ENCODE results near the gene MOB3A.

MOB3A gene

DNA sequence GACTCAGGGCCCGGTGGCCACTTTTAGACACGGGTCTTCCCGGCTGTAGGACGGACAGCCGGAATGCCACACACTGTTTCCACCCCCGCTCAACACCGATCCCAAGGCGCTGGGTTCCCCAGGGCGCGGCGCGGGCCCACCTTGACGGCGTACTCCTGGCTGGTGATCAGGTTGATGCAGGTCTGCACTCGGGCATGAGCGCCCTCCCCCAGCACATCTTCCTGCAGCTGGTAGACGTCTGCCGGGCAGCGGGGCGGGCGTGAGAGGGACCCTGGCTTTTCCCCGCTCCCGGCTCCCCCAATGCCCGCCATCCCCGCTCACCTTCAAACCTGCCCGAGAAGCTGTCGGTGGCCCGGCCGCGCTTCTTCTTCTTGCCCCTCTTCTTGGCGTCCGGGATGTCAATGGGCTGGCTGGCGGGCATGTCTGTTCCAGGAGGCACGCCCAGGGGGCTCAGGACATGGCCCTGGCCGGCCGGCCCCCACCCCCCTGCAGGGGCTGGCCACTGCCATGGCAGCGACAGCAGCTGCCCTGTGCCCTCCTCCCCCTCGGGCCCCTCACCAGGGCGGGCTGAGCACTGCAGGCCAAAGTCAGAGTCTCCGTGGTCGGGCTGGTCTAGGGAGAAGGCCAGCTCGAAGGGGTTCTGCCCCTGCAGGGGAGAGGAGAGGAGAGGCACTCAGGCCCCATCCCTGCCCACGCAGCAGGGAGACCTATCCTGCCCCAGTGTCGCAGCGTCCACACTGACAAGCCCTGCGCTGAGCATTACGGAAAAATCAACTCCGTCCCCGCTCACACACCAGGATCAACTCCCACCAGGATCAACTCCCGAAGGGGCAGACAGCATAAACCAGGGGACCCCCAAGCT, 49.8 kb downstream of the MOB3A start:
- DNase-seq (ENCODE audit: low spot score), result no peak

DNA sequence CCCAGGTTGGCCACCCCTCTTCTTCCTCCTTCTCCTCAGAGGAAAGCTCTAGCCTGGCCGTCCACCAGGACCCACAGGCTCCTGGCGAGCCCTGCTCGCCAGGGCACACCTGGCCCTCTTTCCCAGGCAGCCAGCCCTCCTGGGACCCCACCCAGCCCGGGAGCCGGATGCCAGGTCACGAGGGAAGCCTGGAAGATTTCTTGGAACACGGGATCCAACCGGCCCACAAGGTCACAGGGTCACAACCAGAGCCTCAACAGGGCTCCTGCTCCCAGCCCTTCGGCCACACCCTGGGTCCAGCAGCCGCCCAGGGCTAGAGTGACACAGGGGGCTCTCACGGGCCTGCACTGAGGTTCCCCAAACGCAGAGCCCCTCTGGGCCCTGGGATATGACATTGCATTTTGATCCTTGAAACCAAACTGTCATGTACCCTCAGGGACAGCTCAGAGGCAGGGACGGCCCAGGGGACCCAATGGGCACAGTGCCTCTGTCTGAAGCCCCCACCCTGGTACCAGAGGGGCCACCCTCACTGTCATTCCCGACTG, 50.6 kb downstream of the MOB3A start:
- no peak for DNase-seq (ENCODE audit: low spot score)

DNA sequence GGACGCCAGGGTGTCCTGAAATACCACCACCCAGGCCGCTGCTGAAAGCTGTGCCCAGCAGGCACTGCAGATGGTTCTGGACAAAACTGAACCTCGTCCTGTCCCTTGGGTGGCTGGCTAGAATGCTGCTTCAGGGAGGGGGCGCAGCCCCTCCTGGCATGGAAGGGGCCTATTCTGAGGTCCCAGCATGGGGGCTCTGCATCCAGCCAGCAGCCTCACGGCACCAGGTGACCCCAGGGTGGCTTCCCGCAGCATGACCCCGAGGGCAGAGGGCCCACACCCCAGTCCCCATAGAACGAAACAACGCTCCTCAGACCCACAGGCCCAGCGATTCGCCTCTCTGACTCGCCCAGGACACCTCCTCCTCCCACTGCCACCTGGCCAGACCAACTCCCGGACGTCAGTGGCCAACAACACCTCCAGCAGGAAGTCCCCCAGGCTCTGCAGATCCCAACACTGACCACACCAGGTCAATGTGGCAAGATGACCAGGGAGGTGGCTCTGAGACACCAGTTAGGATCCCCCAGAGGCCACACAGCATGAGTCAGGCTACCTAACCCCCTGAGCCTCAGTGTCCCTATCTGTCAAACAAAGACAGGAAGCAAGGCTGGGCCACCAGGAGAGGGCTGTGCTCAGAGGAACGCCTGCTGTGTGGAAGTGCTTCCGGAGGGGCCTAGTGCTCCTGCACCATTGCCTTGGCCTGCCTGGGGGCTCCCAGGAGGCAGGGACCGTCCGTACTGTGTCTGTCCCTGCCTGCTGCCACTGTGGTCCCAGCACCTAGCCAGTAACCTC, 51.2 kb downstream of the MOB3A start:
- DNase-seq (ENCODE audit: low spot score), result no peak

DNA sequence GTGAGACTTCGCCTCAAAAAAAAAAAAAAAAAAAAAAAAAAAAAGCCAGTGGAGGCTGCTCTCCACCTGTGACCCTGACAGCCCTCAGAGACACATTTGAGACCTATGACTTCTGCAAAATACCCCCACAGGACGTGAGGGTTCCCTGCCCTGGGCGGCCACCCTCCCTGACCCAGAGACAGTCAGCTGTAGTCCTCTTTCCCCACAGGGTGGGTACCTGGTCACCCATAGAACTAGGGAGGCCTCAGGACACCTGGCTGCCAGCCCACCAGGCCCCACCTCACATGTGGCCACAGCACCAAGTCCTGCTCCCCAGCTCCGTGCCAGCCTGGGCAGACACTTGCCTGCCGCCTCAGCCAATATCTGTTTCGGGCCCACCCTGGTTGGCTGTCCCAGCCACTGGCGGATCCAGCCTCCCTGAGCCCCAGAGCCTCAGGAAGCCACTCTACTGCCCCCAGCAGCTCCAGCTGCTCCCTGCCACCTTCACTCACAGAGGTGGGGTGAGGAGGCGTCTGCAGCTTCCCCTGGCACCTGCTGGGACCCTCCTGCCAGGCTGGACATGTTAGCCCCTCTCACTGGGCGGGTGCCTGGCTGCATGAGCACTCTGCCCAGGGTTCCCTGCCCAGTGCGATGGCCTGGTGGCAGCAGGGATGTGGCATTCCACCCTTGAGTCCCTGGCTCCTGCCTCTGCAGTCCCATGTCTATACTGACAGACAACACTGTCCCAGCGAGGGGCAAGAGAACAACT, 52.0 kb downstream of the MOB3A start:
- no peak for DNase-seq (ENCODE audit: low spot score)

DNA sequence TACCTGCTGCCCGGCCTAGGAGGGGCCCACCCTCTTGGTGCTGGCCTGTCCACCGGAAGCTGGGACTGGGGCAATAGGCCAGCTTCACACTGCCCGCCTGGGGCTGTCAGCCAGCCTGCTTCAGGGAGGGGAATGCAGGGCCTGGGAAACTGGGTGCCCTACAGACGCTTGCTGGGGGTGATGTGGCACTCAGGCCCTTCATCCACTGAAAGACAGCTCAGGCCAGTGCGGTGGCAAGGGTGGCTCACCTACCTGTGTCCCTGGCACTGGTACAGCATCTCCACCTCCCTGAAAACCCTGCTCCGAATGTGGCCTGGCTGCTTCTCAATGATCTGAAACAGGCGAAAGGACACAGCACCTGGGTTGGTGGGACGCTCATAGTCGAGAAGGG, 52.9 kb downstream of the MOB3A start:
- DNase-seq (ENCODE audit: low spot score), result no peak

DNA sequence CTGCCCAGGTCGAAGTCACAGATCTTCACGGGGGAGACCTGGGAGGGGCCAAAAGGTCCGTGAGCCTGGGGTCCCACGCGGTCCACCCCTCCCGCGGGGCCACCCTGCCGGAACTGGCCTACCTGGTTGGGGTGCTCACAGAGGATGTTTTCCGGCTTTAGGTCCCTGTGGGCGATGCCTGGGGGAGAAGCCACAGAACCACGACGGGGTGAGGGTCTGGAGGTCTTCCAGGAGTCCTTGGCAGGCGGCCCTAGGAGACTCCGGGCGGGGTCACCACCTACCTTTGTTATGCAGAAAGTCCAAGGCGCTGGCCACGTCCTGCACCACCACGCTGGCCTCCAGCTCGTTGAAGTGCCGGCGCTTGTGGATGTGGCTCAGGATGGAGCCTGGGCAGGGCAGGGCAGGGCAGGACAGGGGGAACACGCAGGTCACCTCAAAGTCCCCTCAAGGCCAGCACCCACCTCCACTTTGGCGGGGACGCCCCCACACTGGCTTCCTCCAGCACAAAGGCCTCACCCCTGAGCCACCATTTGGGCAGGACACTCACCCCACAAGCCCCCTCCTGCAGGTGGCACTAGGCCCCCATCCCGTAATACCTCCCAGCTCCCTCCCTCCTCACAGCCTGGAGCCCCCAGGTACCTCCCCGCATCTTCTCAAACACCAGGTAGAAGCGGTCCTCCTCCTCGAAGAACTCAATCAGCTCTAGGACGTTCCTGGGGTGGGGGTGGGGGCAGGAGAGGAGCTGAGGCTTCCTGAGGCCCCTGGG, 53.5 kb downstream of the MOB3A start:
- no peak for DNase-seq (ENCODE audit: low spot score)

DNA sequence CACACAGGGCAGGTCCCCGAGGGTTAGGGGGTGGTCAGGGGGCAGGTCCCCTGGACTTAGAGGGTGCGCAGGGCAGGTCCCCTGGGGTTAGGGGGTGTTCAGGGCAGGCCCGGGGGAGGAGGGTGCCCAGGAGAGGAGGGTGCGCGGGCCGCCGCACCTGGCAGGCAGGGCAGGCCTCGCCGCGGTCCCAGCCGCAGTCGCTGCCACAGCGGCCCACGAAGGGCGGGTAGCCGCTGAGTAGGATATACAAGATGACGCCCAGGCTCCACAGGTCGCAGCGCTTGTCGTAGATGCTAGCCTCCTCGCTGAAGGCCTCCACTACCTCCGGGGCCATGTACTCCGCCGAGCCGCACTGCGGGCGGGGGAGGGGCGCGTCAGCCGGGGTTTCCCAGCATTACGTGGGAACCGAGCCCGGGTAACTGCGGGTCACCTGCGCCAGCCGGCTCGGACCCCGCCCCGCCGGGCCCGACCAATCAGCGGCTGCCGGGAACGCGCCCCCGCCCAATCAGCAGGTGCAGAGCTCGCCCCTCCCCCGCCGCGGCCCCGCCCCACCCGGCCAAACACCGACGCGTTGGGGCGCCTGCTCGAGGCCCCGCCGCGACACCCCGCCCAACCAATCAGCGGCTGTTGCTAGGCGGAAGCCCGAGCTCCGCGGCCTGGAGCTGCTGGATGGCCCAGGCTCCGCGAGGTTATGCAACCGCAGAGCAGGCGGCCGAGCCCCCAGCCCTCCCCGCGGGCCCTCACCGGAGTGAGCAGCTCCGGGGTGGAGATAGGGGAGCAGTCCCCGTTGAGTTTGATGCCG, 54.2 kb downstream of the MOB3A start:
- DNase-seq (ENCODE audit: low spot score), result peak; percentile 95

DNA sequence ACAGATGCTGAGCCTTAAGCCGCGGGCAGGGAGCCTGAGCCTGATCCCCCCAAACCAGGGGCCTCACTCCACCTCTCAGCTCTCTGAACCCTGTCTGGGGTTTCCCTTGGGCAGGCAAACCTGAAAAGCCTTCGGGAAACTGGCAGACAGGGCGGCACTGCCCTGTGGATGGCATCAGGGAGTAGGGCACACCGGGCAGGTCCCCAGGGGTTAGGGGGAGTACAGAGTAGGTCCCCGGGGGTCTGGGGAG, 54.8 kb downstream of the MOB3A start:
- DNase-seq (ENCODE audit: low spot score), result no peak

DNA sequence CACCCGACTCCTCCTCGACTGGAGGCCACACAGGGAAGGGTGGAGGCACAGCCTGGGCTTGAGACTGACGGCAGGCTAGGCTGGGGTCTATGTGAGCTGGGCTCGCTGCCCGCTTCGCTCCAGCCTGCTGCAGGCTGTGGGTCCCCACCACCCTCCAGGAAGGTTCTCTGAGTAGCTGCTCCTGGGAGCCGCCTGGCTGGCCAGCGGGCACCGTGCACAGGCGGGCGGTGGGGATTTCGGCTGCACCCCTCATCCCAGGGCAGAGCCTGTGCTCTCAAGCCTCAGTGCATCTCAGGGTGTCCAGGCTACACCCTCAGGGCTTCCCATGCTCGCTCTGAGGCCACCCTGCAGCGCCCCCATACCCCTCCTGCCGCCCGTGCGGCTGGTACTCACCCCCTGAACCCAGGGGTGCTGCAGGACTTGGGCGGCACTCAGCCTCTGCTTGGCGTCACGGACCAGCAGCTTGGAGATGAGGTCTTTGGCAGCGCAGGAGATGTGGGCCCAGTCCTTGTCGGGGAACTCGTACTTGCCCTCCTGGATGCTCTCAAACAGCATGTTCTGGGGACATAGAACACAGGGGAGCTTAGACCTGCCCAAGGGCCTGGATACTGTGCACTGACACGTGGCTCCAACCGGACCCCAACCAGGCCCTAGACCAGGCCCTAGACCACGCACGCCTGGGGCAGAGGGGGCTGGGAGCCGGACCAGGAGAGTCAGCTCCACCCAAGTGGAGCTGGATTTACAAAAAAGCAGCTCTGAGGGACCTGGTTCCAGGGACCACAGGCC, 55.3 kb downstream of the MOB3A start:
- DNase-seq (ENCODE audit: low spot score), result no peak

DNA sequence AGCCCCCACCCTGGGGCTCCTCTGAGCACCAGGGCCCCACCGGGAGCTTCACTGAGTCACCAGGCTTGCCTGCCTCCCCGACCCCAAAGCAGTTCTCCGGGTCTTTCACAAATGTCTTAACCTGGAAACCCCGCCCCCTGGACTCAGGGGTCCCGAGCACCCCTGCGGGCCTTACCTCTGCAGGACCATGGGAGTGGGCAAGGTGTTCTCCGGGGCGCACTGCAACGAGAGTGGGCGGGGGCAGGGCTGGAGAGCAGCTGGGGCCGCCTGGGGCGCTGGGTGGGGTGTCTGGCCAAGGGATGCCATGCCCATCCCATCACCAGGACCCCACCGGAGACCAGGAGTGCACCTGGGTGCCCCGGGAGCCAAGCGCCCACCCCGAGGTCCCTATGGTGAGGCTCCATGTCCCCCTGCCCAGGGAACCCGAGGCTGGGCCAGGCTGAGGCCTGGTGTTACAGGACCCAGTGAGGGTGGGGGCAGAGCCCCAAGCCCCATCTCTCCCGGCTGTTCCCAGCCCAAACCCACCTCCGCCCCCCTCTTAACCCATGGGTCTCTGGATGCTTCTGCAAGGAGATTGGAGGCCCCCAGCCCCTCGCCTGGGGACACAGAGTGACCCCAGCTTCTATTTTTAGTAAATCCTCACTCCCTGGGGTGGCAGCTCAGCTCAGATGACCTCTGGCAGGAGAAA, 56.0 kb downstream of the MOB3A start:
- no peak for DNase-seq (ENCODE audit: low spot score)

DNA sequence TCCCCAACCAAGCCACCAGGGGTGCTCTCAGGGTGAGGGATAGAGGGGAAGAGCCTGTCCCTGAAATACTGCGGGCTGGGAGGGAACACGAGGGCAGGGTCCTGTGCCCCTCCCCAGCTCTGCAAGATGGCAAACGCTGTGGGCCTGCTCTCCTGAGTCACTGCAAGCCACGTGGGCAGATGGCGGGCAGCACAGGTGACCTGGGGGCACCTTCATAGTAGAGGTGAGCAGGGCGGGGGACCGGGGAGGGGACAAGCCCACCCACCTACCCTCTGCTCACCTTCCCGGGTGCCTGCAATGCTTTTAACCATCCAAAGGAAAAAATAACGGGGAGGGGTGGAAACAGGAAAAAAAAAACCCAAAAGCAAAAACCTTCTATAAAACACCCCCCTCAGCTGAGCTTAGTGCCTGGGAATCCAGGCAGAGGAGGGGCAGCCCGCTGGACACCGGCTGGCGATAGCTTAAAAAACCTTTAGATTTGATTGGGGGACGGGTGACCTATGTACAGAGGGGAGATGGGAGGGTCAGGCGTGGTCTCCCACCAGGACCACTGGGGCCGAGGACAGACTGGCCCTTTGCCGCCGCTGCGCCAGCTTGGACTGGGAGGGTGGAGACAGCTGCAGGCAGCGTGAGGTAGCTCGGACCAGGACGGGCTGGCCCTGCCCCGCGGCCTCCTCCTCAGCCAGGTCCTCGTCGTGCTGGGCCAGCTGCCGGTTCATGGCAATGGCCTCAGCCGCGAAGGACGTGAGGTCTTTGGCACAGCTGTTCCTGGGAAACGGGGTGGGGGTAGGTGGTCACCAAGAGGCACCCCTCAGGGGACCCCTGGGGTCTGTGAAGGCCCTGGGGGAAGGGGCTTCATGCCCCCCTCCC, 56.8 kb downstream of the MOB3A start:
- no peak for DNase-seq (ENCODE audit: low spot score)

DNA sequence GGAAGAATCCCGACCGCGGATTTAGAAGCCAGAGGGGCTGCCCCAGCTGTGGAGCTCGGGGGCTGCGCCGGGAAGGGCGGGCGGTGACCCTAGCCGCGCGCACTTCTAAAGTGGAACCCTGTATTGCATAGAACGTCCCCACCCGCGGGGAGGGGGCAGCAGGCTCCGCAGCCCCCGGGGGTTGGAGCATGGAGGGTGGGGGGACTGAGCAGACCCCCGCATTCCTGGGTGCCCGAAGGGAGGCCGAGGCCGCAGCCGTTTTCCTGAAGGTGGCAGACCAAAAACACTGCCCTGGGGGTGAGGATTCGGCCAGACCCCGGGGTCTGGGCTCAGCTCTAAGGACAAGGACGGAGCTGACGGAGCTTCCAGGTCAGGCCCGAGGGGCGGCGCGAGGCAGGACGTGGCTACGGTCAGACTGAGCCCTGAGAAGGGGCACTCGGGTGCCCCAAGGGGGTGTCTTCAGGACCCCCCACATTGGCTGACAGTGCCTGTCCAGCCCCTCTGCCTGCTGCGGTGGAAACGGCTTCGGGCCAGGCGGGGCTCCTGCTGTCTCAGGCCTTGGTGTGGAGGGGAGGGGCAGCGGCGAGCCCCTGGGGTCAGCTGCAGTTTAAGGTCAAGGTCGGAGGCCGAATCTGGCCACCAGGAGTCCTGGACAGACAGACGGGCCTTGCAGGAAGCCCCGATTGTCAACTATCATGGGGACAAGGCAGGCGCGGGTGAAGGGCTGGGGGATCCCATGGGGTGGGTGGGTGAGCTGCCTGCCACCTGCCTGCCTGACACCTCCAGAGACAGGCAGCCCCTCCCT, 57.6 kb downstream of the MOB3A start:
- no peak for DNase-seq (ENCODE audit: low spot score)

DNA sequence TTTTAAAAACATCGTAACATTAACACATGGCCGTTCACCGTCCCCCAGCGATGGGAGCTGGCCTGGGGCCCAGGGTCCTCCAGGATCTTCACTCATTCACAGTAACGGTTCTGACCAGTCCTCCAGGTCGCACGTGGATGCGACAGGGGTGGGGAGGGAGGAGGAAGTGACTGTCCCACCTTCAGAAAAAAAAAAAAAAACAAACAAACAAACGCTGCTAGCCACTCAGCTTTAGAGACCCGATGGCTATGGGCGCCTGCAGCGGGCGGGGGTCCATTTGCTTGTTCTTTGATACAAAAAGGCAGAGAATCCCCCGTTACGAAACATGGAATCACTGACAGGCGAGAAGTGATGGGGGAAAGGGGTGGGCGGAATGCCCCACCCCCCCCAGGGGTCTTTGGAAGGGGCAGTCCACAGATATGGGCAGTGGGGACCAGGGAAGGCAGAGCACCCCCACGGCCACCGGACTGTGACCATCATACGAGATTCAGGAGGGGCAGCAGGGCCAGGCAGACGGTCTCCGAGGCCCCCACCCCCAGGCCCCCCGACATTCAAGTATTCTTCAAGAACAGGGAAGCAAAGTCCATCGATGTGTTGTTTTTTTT, 58.4 kb downstream of the MOB3A start:
- no peak for DNase-seq (ENCODE audit: low spot score)

DNA sequence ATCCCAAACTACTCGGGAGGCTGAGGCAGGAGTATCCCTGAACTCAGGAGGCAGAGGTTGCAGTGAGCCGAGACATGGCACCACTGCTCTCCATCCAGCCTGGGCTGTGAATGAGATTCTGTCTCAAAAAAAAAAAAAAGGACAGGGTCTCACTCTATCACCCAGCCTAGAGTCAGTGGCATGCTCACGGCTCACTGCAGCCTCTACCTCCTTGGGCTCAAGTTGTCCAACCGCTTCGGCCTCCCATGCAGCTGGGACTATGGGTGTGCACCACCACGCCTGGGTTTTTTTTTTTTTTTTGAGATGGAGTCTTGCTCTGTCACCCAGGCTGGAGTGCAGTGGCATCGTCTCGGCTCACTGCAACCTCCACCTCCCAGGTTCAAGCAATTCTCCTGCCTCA, 59.7 kb downstream of the MOB3A start:
- no peak for DNase-seq (ENCODE audit: low spot score)

DNA sequence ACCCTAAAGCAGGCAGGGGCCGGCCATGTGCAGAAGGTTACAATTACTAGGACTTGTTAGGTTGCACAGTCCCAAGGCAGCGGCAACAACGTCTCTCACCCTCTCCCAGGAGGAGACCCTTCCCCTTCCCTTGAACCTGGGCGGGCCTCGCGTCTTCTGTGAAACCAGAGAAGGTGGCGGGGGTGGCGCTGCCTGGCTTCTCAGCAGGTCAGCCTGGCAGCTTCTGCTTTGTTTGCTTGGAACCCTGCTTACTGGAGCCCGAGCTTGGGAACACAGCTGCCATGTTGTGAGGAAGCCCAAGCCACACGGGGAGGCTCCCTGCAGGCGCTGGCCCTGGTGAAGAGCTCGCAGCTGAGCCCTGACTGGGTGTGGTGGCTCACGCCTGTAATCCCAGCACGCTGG, 60.5 kb downstream of the MOB3A start:
- DNase-seq (ENCODE audit: low spot score), result no peak

DNA sequence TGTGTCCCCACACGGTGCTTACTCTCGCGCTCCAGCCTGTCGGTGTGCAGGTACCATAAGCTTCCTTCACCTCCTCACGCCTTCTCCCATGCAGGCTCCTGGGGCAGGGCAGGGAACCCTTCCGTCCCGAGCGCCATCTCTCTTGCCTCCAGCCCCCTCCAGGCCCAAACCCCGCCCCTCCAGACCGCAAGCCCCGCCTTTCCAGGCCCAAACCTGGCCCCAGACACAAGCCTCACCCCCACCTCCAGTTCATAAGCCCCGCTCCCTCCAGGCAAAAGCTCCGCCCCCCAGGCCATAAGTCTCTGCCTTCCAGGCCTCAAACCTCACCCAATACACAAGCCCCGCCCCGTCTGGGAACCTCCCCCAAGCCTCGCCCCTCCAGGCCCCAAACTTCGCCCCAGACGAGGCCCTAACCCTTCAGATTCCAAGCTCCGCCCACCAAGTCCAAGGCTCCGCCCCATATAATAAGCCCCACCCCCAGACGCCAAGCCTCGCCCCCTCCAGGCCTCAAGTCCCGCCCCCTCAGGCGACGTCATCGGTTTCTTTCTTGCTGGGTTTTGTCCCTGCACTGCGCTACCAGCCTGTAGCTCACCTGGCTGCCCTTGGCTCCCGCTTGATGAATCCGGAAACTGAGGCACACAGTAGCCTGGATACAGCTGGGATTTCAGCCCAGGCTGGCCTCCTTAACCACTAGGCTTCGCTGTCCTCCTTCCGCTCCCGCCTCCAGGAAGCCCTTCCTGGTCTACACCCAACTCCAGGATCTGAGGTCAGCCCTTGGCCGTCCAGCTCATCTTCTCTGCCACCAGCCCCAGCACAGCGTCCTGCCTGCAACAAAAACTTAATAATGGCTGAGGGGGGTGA, 61.2 kb downstream of the MOB3A start:
- peak; percentile 50 for DNase-seq (ENCODE audit: low spot score)

All from AG08395 (cell line).